Dedifferentiated amniotic fluid mesenchymal stem cell (primary cell): ENCODE measurements around the gene RWDD3.

Experiments
- DNase-seq: peaks from one replicate; pipeline ENCODE4 v3.0.0-alpha.2; 2016; ENCODE audit errors: extremely low spot score

Gene RWDD3

DNA sequence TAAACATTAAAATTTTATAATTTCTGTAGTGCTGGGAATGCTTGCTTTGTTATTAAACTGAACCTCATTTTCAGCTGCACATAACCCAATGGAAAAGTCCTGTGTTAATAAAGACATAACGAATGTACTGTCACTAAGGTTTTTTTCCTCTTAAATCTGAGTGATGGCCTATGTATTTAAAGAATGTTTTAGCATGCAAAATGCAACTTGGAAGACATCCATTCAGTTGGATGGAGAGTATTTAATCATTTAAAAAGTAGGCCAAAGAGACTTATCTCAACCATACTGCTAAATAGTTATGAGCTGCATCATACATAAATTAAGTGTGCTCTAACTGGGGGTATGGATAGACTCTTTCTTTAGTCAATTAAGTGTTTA is 48.5 kb downstream of the RWDD3 start:
- DNase-seq: no peak

DNA sequence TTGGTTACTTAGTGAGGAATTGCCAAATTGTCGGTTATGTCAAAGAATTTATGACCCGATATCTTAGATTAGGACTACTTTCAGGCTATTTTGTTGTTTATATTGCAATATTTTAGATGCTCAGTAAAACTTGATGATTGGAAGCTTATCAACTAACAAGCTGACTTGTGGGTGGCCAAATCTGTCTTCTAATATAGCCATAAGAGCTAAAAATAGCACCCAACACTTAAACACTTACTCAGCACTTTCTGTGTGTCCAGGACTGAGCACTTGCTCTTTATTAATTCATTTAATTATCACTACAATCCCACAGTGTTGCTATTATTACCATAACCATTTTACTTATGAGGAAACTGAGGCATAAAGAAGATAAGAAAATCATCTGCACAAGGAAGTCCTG is 50.4 kb downstream of the RWDD3 start:
- DNase-seq: no peak

DNA sequence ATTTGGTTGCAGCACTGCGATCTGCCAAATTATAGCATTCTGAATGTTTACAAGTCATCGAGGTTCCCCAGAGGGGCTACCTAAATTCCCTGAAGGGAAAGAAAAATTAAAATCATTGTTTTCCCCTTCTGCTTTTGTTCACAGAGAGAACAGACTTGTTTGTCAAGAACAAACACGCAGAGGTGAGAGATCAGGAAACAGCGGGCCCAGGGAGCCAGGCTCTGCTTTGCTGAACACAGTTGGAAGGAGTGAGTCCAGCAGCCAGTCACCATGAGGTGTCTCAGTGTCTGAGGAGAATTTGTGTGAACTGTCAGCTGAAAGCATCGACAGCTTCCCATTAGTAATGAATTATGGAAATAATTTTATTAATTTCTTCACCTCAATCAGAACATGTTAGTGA is 52.5 kb downstream of the RWDD3 start:
- DNase-seq: no peak

DNA sequence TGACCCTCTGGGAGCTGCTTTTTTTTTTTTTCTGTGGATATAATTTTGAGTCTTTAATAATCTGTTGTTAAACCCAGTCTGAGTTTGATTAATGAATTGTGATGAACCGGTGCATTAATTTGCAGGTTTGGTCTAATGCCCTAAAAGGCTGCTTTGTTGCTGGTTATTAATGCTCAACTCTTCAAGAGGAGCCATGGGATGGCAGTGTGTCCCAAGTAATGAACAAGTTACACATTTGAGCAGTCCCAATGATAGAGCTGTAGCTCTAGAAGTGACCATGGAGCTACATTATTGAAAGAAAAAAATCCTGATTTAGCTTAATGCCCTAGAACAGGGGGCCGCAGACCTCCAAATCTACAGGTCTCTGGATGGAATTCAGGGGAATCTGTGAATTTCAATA is 53.1 kb downstream of the RWDD3 start:
- DNase-seq: no peak

DNA sequence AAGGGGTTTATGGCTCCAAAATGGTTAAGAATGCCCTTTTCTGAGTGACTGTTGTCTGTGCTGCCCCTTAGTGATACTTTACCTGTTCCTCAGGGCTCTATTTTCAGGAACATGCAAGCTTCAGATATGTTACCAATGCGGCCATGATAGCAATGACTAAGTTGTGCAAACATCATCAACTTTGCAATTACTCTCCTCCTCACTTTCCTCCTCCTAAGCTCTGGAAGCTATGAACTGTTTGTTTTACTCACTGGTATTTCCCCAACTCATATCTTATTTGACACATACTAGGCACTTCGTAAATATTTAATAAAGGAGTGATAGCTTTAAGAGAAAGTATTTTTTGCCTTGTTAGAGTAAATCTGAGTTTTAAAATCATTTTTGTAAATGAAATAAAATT is 53.8 kb downstream of the RWDD3 start:
- DNase-seq: no peak
